Measurements from ENCODE around the gene GH1. TPM values are rescaled to one million over a fixed set of nuclear protein-coding genes. Genes with fewer than 3 reads are reported as not detected.
"Not testable (repeated sequence)": the region's sequence is repeated elsewhere in the genome, so short reads cannot be mapped to it uniquely, and the experiment has no call there.

GH1 gene
- total RNA-seq, 1 donor from 2014 or later, result not detected

DNA sequence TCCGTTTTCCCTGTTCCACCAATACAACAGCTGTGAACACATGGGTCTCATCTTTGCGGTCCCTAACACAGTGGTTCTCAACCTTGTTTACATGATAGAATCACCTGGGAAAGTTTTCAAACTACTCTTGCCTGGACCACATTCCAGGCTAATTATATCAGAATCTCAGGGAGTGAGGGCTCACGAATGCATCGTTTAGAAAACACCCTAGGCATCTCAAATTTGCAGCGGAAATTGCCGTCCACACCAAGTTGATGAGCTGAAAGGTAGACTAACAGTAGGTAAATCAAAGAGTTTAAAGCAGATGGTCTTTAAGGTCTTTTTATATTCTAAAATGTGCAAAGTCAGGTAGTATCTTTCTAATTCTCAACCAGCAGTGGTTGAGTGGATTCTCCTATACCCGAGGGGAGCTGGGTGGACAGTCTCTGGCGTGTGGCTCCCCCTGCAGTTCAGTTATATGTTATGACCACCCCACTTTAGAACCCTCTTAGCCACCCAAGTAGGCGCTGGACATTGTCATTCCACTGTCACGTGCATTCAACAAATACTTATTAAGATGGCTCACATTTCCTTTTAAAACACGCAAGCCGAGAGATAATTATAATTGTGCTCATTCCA is 11.4 kb downstream of the GH1 start:
- not testable (repeated sequence) for H3K4me1 Mint-ChIP-seq (ENCODE audit: unreplicated experiment); H3K4me3 Mint-ChIP-seq (ENCODE audit: unreplicated experiment); H3K36me3 Mint-ChIP-seq (ENCODE audit: low read depth, unreplicated experiment); H3K9me3 Mint-ChIP-seq (ENCODE audit: unreplicated experiment); H3K27me3 Mint-ChIP-seq (ENCODE audit: unreplicated experiment); H3K27ac Mint-ChIP-seq (ENCODE audit: unreplicated experiment)
- peak; percentile 59 for TF ChIP-seq CTCF (IDR thresholded peaks at IDR 0.05; ENCODE audit: unreplicated experiment)
- DNase-seq (ENCODE audit: low spot score), result peak; percentile 49

GRCh38 chr17:63904796-63905195 is 13.8 kb downstream of the GH1 start:
- not testable (repeated sequence) for H3K27ac Mint-ChIP-seq (ENCODE audit: unreplicated experiment); H3K4me1 Mint-ChIP-seq (ENCODE audit: unreplicated experiment); H3K36me3 Mint-ChIP-seq (ENCODE audit: low read depth, unreplicated experiment); H3K9me3 Mint-ChIP-seq (ENCODE audit: unreplicated experiment); H3K27me3 Mint-ChIP-seq (ENCODE audit: unreplicated experiment); H3K4me3 Mint-ChIP-seq (ENCODE audit: unreplicated experiment); DNase-seq (ENCODE audit: low spot score)

GRCh38 chr17:63903787-63904201 is 14.8 kb downstream of the GH1 start:
- not testable (repeated sequence) for H3K36me3 Mint-ChIP-seq (ENCODE audit: low read depth, unreplicated experiment); H3K27ac Mint-ChIP-seq (ENCODE audit: unreplicated experiment); H3K27me3 Mint-ChIP-seq (ENCODE audit: unreplicated experiment); H3K9me3 Mint-ChIP-seq (ENCODE audit: unreplicated experiment); H3K4me3 Mint-ChIP-seq (ENCODE audit: unreplicated experiment); DNase-seq (ENCODE audit: low spot score); H3K4me1 Mint-ChIP-seq (ENCODE audit: unreplicated experiment)
- peak; percentile 31 for TF ChIP-seq CTCF (IDR thresholded peaks at IDR 0.05; ENCODE audit: unreplicated experiment)

DNA sequence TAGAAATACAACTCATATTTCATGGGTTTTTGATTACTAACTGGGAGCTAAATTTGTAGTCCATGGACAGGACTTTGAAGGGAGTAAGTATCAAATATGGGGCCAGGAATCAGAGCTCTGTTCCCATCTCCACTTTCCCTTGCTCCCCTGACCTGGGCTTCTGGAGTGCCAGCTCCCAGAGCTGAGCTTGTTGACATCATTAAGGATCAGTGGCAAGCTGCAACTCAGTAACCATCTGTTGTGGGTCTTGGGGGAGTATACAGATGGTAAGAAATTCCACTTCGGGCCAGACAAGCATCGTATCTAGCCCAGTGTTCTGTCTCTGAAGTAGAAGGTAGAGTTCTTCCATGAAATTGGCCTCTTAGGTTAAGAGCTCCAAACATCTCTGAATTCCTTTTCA is 16.7 kb downstream of the GH1 start:
- H3K4me1 Mint-ChIP-seq (ENCODE audit: unreplicated experiment); H3K36me3 Mint-ChIP-seq (ENCODE audit: low read depth, unreplicated experiment); H3K4me3 Mint-ChIP-seq (ENCODE audit: unreplicated experiment); H3K27me3 Mint-ChIP-seq (ENCODE audit: unreplicated experiment); H3K27ac Mint-ChIP-seq (ENCODE audit: unreplicated experiment); DNase-seq (ENCODE audit: low spot score); H3K9me3 Mint-ChIP-seq (ENCODE audit: unreplicated experiment): not testable (repeated sequence)

GRCh38 chr17:63898899-63899798 is 19.5 kb downstream of the GH1 start:
- not testable (repeated sequence) for H3K27me3 Mint-ChIP-seq (ENCODE audit: unreplicated experiment); H3K4me3 Mint-ChIP-seq (ENCODE audit: unreplicated experiment); DNase-seq (ENCODE audit: low spot score); H3K9me3 Mint-ChIP-seq (ENCODE audit: unreplicated experiment); H3K27ac Mint-ChIP-seq (ENCODE audit: unreplicated experiment); H3K36me3 Mint-ChIP-seq (ENCODE audit: low read depth, unreplicated experiment); H3K4me1 Mint-ChIP-seq (ENCODE audit: unreplicated experiment)

- not testable (repeated sequence) for H3K9me3 Mint-ChIP-seq (ENCODE audit: unreplicated experiment); H3K27me3 Mint-ChIP-seq (ENCODE audit: unreplicated experiment); H3K36me3 Mint-ChIP-seq (ENCODE audit: low read depth, unreplicated experiment); H3K4me1 Mint-ChIP-seq (ENCODE audit: unreplicated experiment); DNase-seq (ENCODE audit: low spot score); H3K27ac Mint-ChIP-seq (ENCODE audit: unreplicated experiment); H3K4me3 Mint-ChIP-seq (ENCODE audit: unreplicated experiment)
Observed at GRCh38 chr17:63896524-63897354, 21.9 kb downstream of the GH1 start, which contains the start of gene CSH1. Gene CSH1 (minus strand): TSS chr17:63896574. CDS start chr17:63896511, 63 bp downstream.

DNA sequence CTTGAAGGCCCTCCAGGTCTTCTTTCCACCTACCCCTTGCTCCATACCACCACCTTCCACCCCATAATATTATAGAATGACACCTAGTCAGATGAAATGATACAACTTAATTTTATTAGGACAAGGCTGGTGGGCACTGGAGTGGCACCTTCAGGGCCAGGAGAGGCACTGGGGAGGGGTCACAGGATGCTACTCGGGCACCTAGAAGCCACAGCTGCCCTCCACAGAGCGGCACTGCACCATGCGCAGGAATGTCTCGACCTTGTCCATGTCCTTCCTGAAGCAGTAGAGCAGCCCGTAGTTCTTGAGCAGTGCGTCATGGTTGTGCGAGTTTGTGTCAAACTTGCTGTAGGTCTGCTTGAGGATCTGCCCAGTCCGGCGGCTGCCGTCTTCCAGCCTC is 23.8 kb downstream of the GH1 start:
- H3K27me3 Mint-ChIP-seq (ENCODE audit: unreplicated experiment); DNase-seq (ENCODE audit: low spot score); H3K4me3 Mint-ChIP-seq (ENCODE audit: unreplicated experiment); H3K4me1 Mint-ChIP-seq (ENCODE audit: unreplicated experiment); H3K9me3 Mint-ChIP-seq (ENCODE audit: unreplicated experiment); H3K36me3 Mint-ChIP-seq (ENCODE audit: low read depth, unreplicated experiment); H3K27ac Mint-ChIP-seq (ENCODE audit: unreplicated experiment): not testable (repeated sequence)

- not testable (repeated sequence) for H3K27ac Mint-ChIP-seq (ENCODE audit: unreplicated experiment); H3K4me3 Mint-ChIP-seq (ENCODE audit: unreplicated experiment)
Observed at GRCh38 chr17:63894021-63894420, 24.6 kb downstream of the GH1 start.

GRCh38 chr17:63892316-63893037 is 26.2 kb downstream of the GH1 start:
- not testable (repeated sequence) for H3K4me3 Mint-ChIP-seq (ENCODE audit: unreplicated experiment); DNase-seq (ENCODE audit: low spot score); H3K36me3 Mint-ChIP-seq (ENCODE audit: low read depth, unreplicated experiment); H3K4me1 Mint-ChIP-seq (ENCODE audit: unreplicated experiment); H3K27ac Mint-ChIP-seq (ENCODE audit: unreplicated experiment); H3K27me3 Mint-ChIP-seq (ENCODE audit: unreplicated experiment); H3K9me3 Mint-ChIP-seq (ENCODE audit: unreplicated experiment)

More at GRCh38 chr17:63894021-63894420, 24.6 kb downstream of the GH1 start:
- not testable (repeated sequence) for H3K36me3 Mint-ChIP-seq (ENCODE audit: low read depth, unreplicated experiment); H3K4me1 Mint-ChIP-seq (ENCODE audit: unreplicated experiment); H3K27me3 Mint-ChIP-seq (ENCODE audit: unreplicated experiment); H3K9me3 Mint-ChIP-seq (ENCODE audit: unreplicated experiment); DNase-seq (ENCODE audit: low spot score)

All from endothelial cell (in vitro differentiated cells).